ENCODE data around the gene CD72.

GRCh38 chr9:35661756-35662350, 43.6 kb upstream of the CD72 start:
- TF ChIP-seq, protein P1, sequence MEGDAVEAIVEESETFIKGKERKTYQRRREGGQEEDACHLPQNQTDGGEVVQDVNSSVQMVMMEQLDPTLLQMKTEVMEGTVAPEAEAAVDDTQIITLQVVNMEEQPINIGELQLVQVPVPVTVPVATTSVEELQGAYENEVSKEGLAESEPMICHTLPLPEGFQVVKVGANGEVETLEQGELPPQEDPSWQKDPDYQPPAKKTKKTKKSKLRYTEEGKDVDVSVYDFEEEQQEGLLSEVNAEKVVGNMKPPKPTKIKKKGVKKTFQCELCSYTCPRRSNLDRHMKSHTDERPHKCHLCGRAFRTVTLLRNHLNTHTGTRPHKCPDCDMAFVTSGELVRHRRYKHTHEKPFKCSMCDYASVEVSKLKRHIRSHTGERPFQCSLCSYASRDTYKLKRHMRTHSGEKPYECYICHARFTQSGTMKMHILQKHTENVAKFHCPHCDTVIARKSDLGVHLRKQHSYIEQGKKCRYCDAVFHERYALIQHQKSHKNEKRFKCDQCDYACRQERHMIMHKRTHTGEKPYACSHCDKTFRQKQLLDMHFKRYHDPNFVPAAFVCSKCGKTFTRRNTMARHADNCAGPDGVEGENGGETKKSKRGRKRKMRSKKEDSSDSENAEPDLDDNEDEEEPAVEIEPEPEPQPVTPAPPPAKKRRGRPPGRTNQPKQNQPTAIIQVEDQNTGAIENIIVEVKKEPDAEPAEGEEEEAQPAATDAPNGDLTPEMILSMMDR (IDR thresholded peaks at IDR 0.05) = no peak
- TF ChIP-seq POLR2A (IDR thresholded peaks at IDR 0.05) = no peak
- no peak for TF ChIP-seq EP300 (IDR thresholded peaks at IDR 0.05)
- no peak for TF ChIP-seq POLR2AphosphoS5 (IDR thresholded peaks at IDR 0.05)

Measured in upper lobe of left lung (tissue), 4 donors.